ENCODE results near the gene SPAG17. TPM values are rescaled to one million over a fixed set of nuclear protein-coding genes. Genes with fewer than 3 reads are reported as not detected.

Gene SPAG17
- total RNA-seq, 1 experiment from 2014 or later = 0.36 TPM

DNA sequence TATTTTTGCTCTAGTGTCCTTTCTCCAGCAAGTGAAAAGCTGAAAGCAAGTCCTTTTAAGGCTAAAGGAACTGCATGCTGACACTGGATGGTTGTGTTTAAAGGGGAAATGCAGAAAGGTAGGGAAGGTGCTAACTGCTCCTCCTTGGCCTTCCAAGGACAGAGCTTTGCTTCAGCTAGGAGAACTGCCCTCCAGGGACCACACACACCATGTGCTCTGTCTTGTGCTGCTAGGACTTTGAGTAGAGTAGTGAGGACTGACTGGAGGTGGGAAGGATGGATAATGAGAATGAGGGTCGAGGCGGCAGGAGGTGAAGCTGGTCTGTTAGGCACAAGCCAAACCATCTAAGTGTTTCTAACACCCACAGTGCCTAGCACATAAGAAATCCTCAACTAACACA, 177.6 kb downstream of the SPAG17 start:
- Histone ChIP-seq H3K4me3 (ENCODE audit: low read depth in 2 of 2, low read length in 2 of 2) (no peak overlapping the region), H3K36me3 (ENCODE audit: control insufficient read depth, insufficient read depth, low read length) (no peaks in the 10 kb centered on the region), H3K4me1 (ENCODE audit: control insufficient read depth, insufficient read depth, low read length) (no peaks in the 10 kb centered on the region), H3K27me3 (ENCODE audit: control insufficient read depth, insufficient read depth, low read length) (no peaks in the 10 kb centered on the region), H3K9me3 (ENCODE audit: control insufficient read depth, insufficient read depth, low read depth, low read length) (no peaks in the 10 kb centered on the region), H3K27ac (ENCODE audit: low read length) (no peak overlapping the region)
- ChIA-PET CTCF (no interaction called here), POLR2A (no interaction called here)
- TF ChIP-seq SIN3A (IDR thresholded peaks at IDR 0.05; ENCODE audit: borderline replicate concordance, insufficient read depth, low read depth, low read length) (no peak), POLR2AphosphoS5 (IDR thresholded peaks at IDR 0.05; ENCODE audit: low read depth, low read length) (no peak), TCF7L2 (IDR thresholded peaks at IDR 0.05; ENCODE audit: low read depth, low read length) (no peak)
- TF ChIP-seq, protein P1, sequence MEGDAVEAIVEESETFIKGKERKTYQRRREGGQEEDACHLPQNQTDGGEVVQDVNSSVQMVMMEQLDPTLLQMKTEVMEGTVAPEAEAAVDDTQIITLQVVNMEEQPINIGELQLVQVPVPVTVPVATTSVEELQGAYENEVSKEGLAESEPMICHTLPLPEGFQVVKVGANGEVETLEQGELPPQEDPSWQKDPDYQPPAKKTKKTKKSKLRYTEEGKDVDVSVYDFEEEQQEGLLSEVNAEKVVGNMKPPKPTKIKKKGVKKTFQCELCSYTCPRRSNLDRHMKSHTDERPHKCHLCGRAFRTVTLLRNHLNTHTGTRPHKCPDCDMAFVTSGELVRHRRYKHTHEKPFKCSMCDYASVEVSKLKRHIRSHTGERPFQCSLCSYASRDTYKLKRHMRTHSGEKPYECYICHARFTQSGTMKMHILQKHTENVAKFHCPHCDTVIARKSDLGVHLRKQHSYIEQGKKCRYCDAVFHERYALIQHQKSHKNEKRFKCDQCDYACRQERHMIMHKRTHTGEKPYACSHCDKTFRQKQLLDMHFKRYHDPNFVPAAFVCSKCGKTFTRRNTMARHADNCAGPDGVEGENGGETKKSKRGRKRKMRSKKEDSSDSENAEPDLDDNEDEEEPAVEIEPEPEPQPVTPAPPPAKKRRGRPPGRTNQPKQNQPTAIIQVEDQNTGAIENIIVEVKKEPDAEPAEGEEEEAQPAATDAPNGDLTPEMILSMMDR (IDR thresholded peaks at IDR 0.05) = no peak
- TF ChIP-seq, protein P2, sequence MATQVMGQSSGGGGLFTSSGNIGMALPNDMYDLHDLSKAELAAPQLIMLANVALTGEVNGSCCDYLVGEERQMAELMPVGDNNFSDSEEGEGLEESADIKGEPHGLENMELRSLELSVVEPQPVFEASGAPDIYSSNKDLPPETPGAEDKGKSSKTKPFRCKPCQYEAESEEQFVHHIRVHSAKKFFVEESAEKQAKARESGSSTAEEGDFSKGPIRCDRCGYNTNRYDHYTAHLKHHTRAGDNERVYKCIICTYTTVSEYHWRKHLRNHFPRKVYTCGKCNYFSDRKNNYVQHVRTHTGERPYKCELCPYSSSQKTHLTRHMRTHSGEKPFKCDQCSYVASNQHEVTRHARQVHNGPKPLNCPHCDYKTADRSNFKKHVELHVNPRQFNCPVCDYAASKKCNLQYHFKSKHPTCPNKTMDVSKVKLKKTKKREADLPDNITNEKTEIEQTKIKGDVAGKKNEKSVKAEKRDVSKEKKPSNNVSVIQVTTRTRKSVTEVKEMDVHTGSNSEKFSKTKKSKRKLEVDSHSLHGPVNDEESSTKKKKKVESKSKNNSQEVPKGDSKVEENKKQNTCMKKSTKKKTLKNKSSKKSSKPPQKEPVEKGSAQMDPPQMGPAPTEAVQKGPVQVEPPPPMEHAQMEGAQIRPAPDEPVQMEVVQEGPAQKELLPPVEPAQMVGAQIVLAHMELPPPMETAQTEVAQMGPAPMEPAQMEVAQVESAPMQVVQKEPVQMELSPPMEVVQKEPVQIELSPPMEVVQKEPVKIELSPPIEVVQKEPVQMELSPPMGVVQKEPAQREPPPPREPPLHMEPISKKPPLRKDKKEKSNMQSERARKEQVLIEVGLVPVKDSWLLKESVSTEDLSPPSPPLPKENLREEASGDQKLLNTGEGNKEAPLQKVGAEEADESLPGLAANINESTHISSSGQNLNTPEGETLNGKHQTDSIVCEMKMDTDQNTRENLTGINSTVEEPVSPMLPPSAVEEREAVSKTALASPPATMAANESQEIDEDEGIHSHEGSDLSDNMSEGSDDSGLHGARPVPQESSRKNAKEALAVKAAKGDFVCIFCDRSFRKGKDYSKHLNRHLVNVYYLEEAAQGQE (IDR thresholded peaks at IDR 0.05; ENCODE audit: insufficient read depth in 1 of 2, low read depth in 2 of 2, low read length in 1 of 2) = no peak
- in situ Hi-C loops (cut with HindIII; ENCODE audit: low pct_unique_long_range_greater_than_20kb, low sequenced_read_pairs) (no loop called here), intact Hi-C loops (cut with micrococcal nuclease; ENCODE audit: unreplicated experiment) (no loop called here)
- no TSS peak for BruUV-seq (replicated peaks)
- no peak for ATAC-seq
- no peak for DNase-seq (ENCODE audit: low read depth, low spot score)

DNA sequence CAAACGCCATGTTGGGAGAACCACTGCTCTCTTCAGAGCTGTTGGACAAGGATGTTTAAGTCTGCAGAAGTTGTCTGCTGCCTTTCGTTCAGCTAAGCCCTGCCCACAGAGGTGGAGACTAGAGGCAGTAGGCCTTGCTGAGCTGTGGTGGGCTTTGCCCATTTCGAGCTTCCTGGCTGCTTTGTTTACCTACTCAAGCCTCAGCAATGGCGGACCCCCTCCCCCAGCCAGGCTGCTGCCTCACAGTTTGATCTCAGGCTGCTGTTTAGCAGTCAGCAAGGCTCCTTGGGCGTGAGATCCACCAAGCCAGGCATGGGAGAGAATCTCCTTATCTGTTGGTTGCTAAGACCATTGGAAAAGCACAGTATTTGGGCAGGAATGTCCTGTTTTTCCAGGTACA, 180.7 kb downstream of the SPAG17 start:
- DNase-seq (ENCODE audit: low read depth, low spot score) (no peak), ATAC-seq (no peak)
- Histone ChIP-seq H3K9me3 (ENCODE audit: control insufficient read depth, insufficient read depth, low read depth, low read length) (no peaks in the 10 kb centered on the region), H3K27me3 (ENCODE audit: control insufficient read depth, insufficient read depth, low read length) (no peaks in the 10 kb centered on the region), H3K27ac (ENCODE audit: low read length) (no peak overlapping the region), H3K36me3 (ENCODE audit: control insufficient read depth, insufficient read depth, low read length) (no peaks in the 10 kb centered on the region), H3K4me1 (ENCODE audit: control insufficient read depth, insufficient read depth, low read length) (no peaks in the 10 kb centered on the region), H3K4me3 (ENCODE audit: low read depth in 2 of 2, low read length in 2 of 2) (no peak overlapping the region)
- TF ChIP-seq POLR2AphosphoS5 (IDR thresholded peaks at IDR 0.05; ENCODE audit: low read depth, low read length) = no peak
- intact Hi-C loops (cut with micrococcal nuclease; ENCODE audit: unreplicated experiment) = no loop called here
- in situ Hi-C loops (cut with HindIII; ENCODE audit: low pct_unique_long_range_greater_than_20kb, low sequenced_read_pairs) = no loop called here
- ChIA-PET CTCF (no interaction called here), POLR2A (no interaction called here)
- BruUV-seq (replicated peaks) = no TSS peak

DNA sequence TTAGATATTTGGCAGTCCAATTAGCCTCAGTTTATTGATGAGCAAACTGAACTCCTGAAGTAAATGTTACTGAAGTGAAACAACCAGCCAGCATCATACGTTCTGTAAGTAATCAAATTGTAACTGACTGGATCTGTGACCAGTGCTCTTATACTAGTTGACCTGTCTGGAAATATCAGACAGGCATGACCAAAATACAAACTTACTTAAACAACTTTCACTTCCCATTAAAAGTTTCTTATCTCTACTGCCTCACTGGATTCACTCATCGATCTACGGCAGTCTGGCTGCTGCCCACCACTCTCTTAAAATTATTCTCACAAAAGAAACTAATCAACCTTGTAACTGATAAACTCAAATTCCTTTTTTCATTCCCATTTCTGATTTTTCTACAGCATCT, 199.1 kb downstream of the SPAG17 start:
- intact Hi-C loops (cut with micrococcal nuclease; ENCODE audit: unreplicated experiment) (no loop called here), in situ Hi-C loops (cut with HindIII; ENCODE audit: low pct_unique_long_range_greater_than_20kb, low sequenced_read_pairs) (no loop called here)
- ATAC-seq = no peak
- Histone ChIP-seq H3K4me1 (ENCODE audit: control insufficient read depth, insufficient read depth, low read length) (no peaks in the 10 kb centered on the region), H3K4me3 (ENCODE audit: low read depth in 2 of 2, low read length in 2 of 2) (no peak overlapping the region), H3K36me3 (ENCODE audit: control insufficient read depth, insufficient read depth, low read length) (no peaks in the 10 kb centered on the region), H3K27me3 (ENCODE audit: control insufficient read depth, insufficient read depth, low read length) (no peaks in the 10 kb centered on the region), H3K9me3 (ENCODE audit: control insufficient read depth, insufficient read depth, low read depth, low read length) (no peaks in the 10 kb centered on the region), H3K27ac (ENCODE audit: low read length) (no peak overlapping the region)
- TF ChIP-seq TCF7L2 (IDR thresholded peaks at IDR 0.05; ENCODE audit: low read depth, low read length) (no peak), POLR2AphosphoS5 (IDR thresholded peaks at IDR 0.05; ENCODE audit: low read depth, low read length) (no peak), SIN3A (IDR thresholded peaks at IDR 0.05; ENCODE audit: borderline replicate concordance, insufficient read depth, low read depth, low read length) (no peak)
- TF ChIP-seq, protein P2 (IDR thresholded peaks at IDR 0.05; ENCODE audit: insufficient read depth in 1 of 2, low read depth in 2 of 2, low read length in 1 of 2) = no peak
- TF ChIP-seq, protein P1 (IDR thresholded peaks at IDR 0.05) = no peak
- BruUV-seq (replicated peaks) = no TSS peak
- CTCF ChIA-PET = no interaction called here
- no peak for DNase-seq (ENCODE audit: low read depth, low spot score)
- POLR2A ChIA-PET = no interaction called here
